GM12878 (cell line): ENCODE data around the gene DOHH. TPM values are rescaled to one million over a fixed set of nuclear protein-coding genes. Genes with fewer than 3 reads are reported as not detected.

Experiments used
- ATAC-seq: fragments of 200-7000 bp; cut with Tn5 transposase; 3 replicates; pipeline ENCODE4 v1.9.1; 2020; ENCODE audit warnings: mild to moderate bottlenecking, moderate library complexity
- BruUV-seq: library from RNA; stranded (reverse); fragments of 400-500 nt; replicated peaks from 2 replicates; lab custom pipeline; 2021; lab: Mats Ljungman, UMichigan
- CTCF ChIA-PET: fragments of 300-600 bp; sonication (Branson Sonifier 250); formaldehyde crosslinking; extraction: SDS; loops from one replicate; lab custom pipeline; 2021; ENCODE audit warnings: inconsistent platforms; lab: Yijun Ruan, JAX
- POLR2A ChIA-PET: fragments of 350-600 bp; formaldehyde crosslinking; extraction: SDS; loops from one replicate; lab custom pipeline; 2021; ENCODE audit warnings: inconsistent platforms; lab: Charles Lee
- RAD21 ChIA-PET: fragments of 300-600 bp; sonication (Branson Sonifier 250); formaldehyde crosslinking; loops from one replicate; lab custom pipeline; 2023; ENCODE audit warnings: antibody characterized with exemption; ENCODE audit not compliant: unreplicated experiment; lab: Charles Lee
- SMC1A ChIA-PET: fragments of 300-600 bp; sonication (Branson Sonifier 250); formaldehyde crosslinking; loops from one replicate; lab custom pipeline; 2023; ENCODE audit not compliant: unreplicated experiment, uncharacterized antibody; lab: Charles Lee
- DNase-seq: peaks from one replicate; pipeline ENCODE4 v3.0.0-alpha.2; 2011; ENCODE audit warnings: low read depth, low spot score
- FAIRE-seq: peaks from 3 replicates; lab custom pipeline; 2011; peaks lifted over from hg19 to GRCh38; lab: Jason Lieb, UNC
- H2AFZ ChIP-seq: 2 replicates; pipeline ENCODE4 v1.6.0; 2011; ENCODE audit warnings: low read depth, low read length, control low read depth; ENCODE audit not compliant: control insufficient read depth
- H3K27ac ChIP-seq: 2 replicates; pipeline ENCODE4 v1.5.1; 2011; ENCODE audit warnings: control low read depth; ENCODE audit not compliant: control insufficient read depth, insufficient read depth
- H3K27me3 ChIP-seq, 2 experiments: replicated peaks in 1 of 2; 2 replicates each; pipeline versions ENCODE4 v1.6.0 to v1.6.1; 2011; ENCODE audit warnings: low read length in 1 of 2; ENCODE audit not compliant: control insufficient read depth in 2 of 2, insufficient read depth in 2 of 2
- H3K36me3 ChIP-seq, 2 experiments: 2 replicates each; pipeline ENCODE4 v1.5.1; 2011; ENCODE audit warnings: low read length in 1 of 2; ENCODE audit not compliant: control insufficient read depth in 2 of 2, insufficient read depth in 2 of 2
- H3K4me1 ChIP-seq: 2 replicates; pipeline ENCODE4 v1.6.1; 2011; ENCODE audit warnings: mild to moderate bottlenecking, low read length, moderate library complexity, mixed read lengths; ENCODE audit not compliant: control insufficient read depth, insufficient read depth
- H3K4me2 ChIP-seq: 2 replicates; pipeline ENCODE4 v1.6.0; 2011; ENCODE audit warnings: control low read depth; ENCODE audit not compliant: control insufficient read depth, insufficient read depth
- H3K4me3 ChIP-seq: fragments of 200-600 bp; sonication (generic); 2 replicates; pipeline ENCODE4 v1.5.1; 2016
- H3K79me2 ChIP-seq: 2 replicates; pipeline ENCODE4 v1.6.0; 2011; ENCODE audit warnings: low read length; ENCODE audit not compliant: control insufficient read depth, insufficient read depth
- H3K9ac ChIP-seq: 2 replicates; pipeline ENCODE4 v1.8.0; 2011; ENCODE audit warnings: low read length, control low read depth, mixed read lengths; ENCODE audit not compliant: control insufficient read depth, insufficient read depth
- H3K9me3 ChIP-seq: replicated peaks from 3 replicates; pipeline ENCODE4 v1.5.1; 2011; ENCODE audit warnings: mild to moderate bottlenecking, low read length; ENCODE audit not compliant: control insufficient read depth, insufficient read depth
- H4K20me1 ChIP-seq: 2 replicates; pipeline ENCODE4 v1.6.0; 2011; ENCODE audit not compliant: control insufficient read depth, insufficient read depth
- CREM ChIP-seq: IDR thresholded peaks from 2 replicates; pipeline ENCODE4 v1.6.1; 2014; ENCODE audit warnings: antibody characterized with exemption, low read depth
- IKZF2 ChIP-seq, 2 experiments: fragments of 450-650 bp; IDR thresholded peaks; 2 replicates each; pipeline ENCODE4 v1.6.1; 2017; ENCODE audit warnings: mild to moderate bottlenecking in 2 of 2, moderate library complexity in 2 of 2
- MEF2B ChIP-seq: fragments of 450-650 bp; IDR thresholded peaks from 2 replicates; pipeline ENCODE4 v1.6.1; 2018; ENCODE audit warnings: mild to moderate bottlenecking, moderate library complexity; ENCODE audit not compliant: partially characterized antibody, poor library complexity, severe bottlenecking
- MLLT1 ChIP-seq: fragments of 450-650 bp; IDR thresholded peaks from 2 replicates; pipeline ENCODE4 v1.6.1; 2016; ENCODE audit warnings: mild to moderate bottlenecking
- POU2F2 ChIP-seq: IDR thresholded peaks from 3 replicates; pipeline ENCODE4 v1.6.1; 2011; ENCODE audit warnings: low read depth, mild to moderate bottlenecking, low read length, borderline replicate concordance
- RFX5 ChIP-seq: IDR thresholded peaks from 2 replicates; pipeline ENCODE4 v1.6.1; 2011; ENCODE audit warnings: low read depth, low read length, improper control_type of control experiment
- SRF ChIP-seq, 2 experiments: IDR thresholded peaks; 2 replicates each; pipeline ENCODE4 v1.6.1; 2011; ENCODE audit warnings: low read depth in 2 of 2, low read length in 2 of 2, mild to moderate bottlenecking in 1 of 2, moderate library complexity in 1 of 2
- SUPT20H ChIP-seq: IDR thresholded peaks from 2 replicates; pipeline ENCODE4 v1.6.1; 2011; ENCODE audit warnings: low read depth, mild to moderate bottlenecking, low read length, moderate library complexity, borderline replicate concordance; ENCODE audit not compliant: control insufficient read depth
- ZBTB11 ChIP-seq: fragments of 450-650 bp; formaldehyde crosslinking; IDR thresholded peaks from 2 replicates; pipeline ENCODE4 v1.5.0; 2022; ENCODE audit warnings: mild to moderate bottlenecking, missing genetic modification characterization
- ZNF622 ChIP-seq: fragments of 450-650 bp; IDR thresholded peaks from 2 replicates; pipeline ENCODE4 v1.6.1; 2017; ENCODE audit warnings: mild to moderate bottlenecking, inconsistent platforms
- WGBS: methylation state at CpG from one replicate; pipeline ENCODE4 v1.1.6; 2016; ENCODE audit warnings: low lambda C conversion rate; ENCODE audit not compliant: insufficient replicate concordance, insufficient coverage; ENCODE audit errors: missing lambda C conversion rate; 5-methylcytosine and 5-hydroxymethylcytosine counted together
- in situ Hi-C: fragments of 300-500 bp; cut with MboI; formaldehyde crosslinking; loops from 9 replicates; pipeline ENCODE4 v1.14.3; 2018; ENCODE audit warnings: mixed read lengths
- intact Hi-C: fragments of 100-400 bp; cut with micrococcal nuclease; formaldehyde crosslinking; loops from one replicate; pipeline ENCODE4 v1.14.2; 2022; ENCODE audit not compliant: unreplicated experiment
- polyA plus RNA-seq, 11 experiments: library from polyadenylated mRNA; depleted of rRNA in 4 of 11; unstranded in 6 of 11; stranded (reverse) in 5 of 11; fragments of >200 nt; fragmentation: Nextera tagmentation in 4 of 11; fragmentation: Illumina TruSeq in 1 of 11; extraction: Ambion mirVana in 4 of 11; extraction: Trizol in 1 of 11; gene quantifications; 1 replicate in 1 of 11; 2 replicates in 10 of 11; pipeline versions ENCODE4 v1.2.1 to v1.2.3, GENCODE V29; 2011 to 2016; ENCODE audit warnings: inconsistent platforms in 2 of 11, missing spikeins in 2 of 11, low read depth in 1 of 11
- total RNA-seq, 4 experiments: library from RNA; depleted of rRNA in 3 of 4; stranded (reverse); fragments of >200 nt in 3 of 4; fragmentation: Illumina TruSeq in 1 of 4; extraction: Trizol in 1 of 4; gene quantifications; 2 replicates each; pipeline versions ENCODE4 v1.2.1 to v1.2.3, GENCODE V29; 2013 to 2021

Gene DOHH
- total and polyA plus RNA-seq, 10 of the 15 experiments (the other 5 are each of a cell fraction or from before 2014, with no cell fraction given) = 0.11 to 28.6 (median 11.7) TPM

GRCh38 chr19:3496392-3497273, 3.8 kb downstream of the DOHH start:
- SMC1A ChIA-PET = no interaction called here
- ATAC-seq (no peak), FAIRE-seq (no peak), DNase-seq (no peak)
- no peaks in the 10 kb centered on the region for H4K20me1 ChIP-seq
- H3K4me1 ChIP-seq = peaks cover 2% of the 10 kb centered on the region; the same call in 1 of the 2 replicates
- in situ Hi-C loops = no loop called here
- H3K4me3 ChIP-seq = no peak overlapping the region
- H3K9me3 ChIP-seq = no peaks in the 10 kb centered on the region; the same call in 2 of the 3 replicates
- intact Hi-C loops = no loop called here
- no peaks in the 10 kb centered on the region for H3K27me3 ChIP-seq
- RAD21 ChIA-PET = no interaction called here
- H2AFZ ChIP-seq = no peak overlapping the region
- TF ChIP-seq SRF (IDR thresholded peaks at IDR 0.05; ENCODE audit: low read depth in 2 of 2, low read length in 2 of 2) (peak in 1 of 2 experiments; percentile 6; a peak in 1 of 4 replicates), POU2F2 (no peak)
- H3K79me2 ChIP-seq = peaks cover 16% of the 10 kb centered on the region
- no TSS peak for BruUV-seq
- peaks cover 6 to 17% of the 10 kb centered on the region in 2 experiments for H3K36me3 ChIP-seq
- POLR2A ChIA-PET = interaction anchor here (0.5 kb wide), 1 partner anchor 58 kb away, joined by 3 read pairs; no protein-coding TSS in a partner anchor
- H3K4me2 ChIP-seq = no peak overlapping the region
- CTCF ChIA-PET = interaction anchor here (1.4 kb wide), 1 partner anchor 12 kb away, joined by 6 read pairs; no protein-coding TSS in a partner anchor
- H3K9ac ChIP-seq = no peak overlapping the region
- H3K27ac ChIP-seq = no peak overlapping the region
- 96% methylated on average over 32 of the region's 32 CpGs for WGBS

- CTCF ChIA-PET = no interaction called here
- no peak overlapping the region for H3K9ac ChIP-seq
- DNase-seq = no peak
Measured at GRCh38 chr19:3494559-3494958, 5.9 kb downstream of the DOHH start.

More at GRCh38 chr19:3494559-3494958, 5.9 kb downstream of the DOHH start:
- Histone ChIP-seq H3K4me1 (peaks cover 2% of the 10 kb centered on the region; the same call in 1 of the 2 replicates), H3K9me3 (no peaks in the 10 kb centered on the region; the same call in 2 of the 3 replicates), H3K27ac (no peak overlapping the region), H2AFZ (no peak overlapping the region), H3K4me3 (no peak overlapping the region), H3K27me3 (no peaks in the 10 kb centered on the region), H3K36me3 (peaks cover 6 to 19% of the 10 kb centered on the region in 2 experiments), H3K79me2 (peaks cover 7% of the 10 kb centered on the region), H3K4me2 (no peak overlapping the region), H4K20me1 (no peaks in the 10 kb centered on the region)
- no TSS peak for BruUV-seq
- ChIA-PET RAD21 (no interaction called here), SMC1A (no interaction called here), POLR2A (no interaction called here)
- 94% methylated on average over 17 of the region's 18 CpGs for WGBS
- TF ChIP-seq MLLT1 = no peak
- TF ChIP-seq CREM = no peak
- TF ChIP-seq MEF2B = no peak
- TF ChIP-seq ZBTB11 (CRISPR knock-in tag) = no peak
- TF ChIP-seq IKZF2 (IDR thresholded peaks at IDR 0.05) = no peak
- no peak for TF ChIP-seq RFX5
- TF ChIP-seq SUPT20H = no peak
- TF ChIP-seq ZNF622 = no peak
- intact Hi-C loops = no loop called here
- in situ Hi-C loops = no loop called here
- no peak for FAIRE-seq
- ATAC-seq = no peak
